ENCODE results near the gene EPS8L1. TPM values are rescaled to one million over a fixed set of nuclear protein-coding genes. Genes with fewer than 3 reads are reported as not detected.
A peak's percentile ranks its signal among the peaks of the same experiment; 100 is the strongest.

The EPS8L1 gene
- polyA plus RNA-seq, 1 of the 3 experiments (the other 2 are of a cell fraction) = 12.9 TPM

GRCh38 chr19:55109527-55110291, 34.0 kb downstream of the EPS8L1 start:
- Histone ChIP-seq H3K9me3 (no peaks in the 10 kb centered on the region), H3K27ac (ENCODE audit: low read depth in 2 of 2, low read length in 1 of 2) (no peak overlapping the region), H3K4me3 (ENCODE audit: low read depth in 2 of 2, low read length in 1 of 2) (no peak overlapping the region), H3K36me3 (replicated peaks in 1 of 2; ENCODE audit: control insufficient read depth in 1 of 2, insufficient read depth in 2 of 2, low read length in 1 of 2) (peaks cover 7 to 13% of the 10 kb centered on the region in 2 experiments), H4K20me1 (ENCODE audit: insufficient read depth) (peaks cover 47% of the 10 kb centered on the region), H3K27me3 (ENCODE audit: insufficient read depth) (no peaks in the 10 kb centered on the region), H2AFZ (ENCODE audit: low read depth) (no peak overlapping the region), H3K9me2 (no peaks in the 10 kb centered on the region), H3F3A (replicated peaks; ENCODE audit: insufficient read depth) (no peaks in the 10 kb centered on the region), H3K79me2 (ENCODE audit: insufficient read depth) (peaks cover 72% of the 10 kb centered on the region), H3K9ac (no peak overlapping the region), H3K4me2 (no peak overlapping the region), H3K4me1 (ENCODE audit: control insufficient read depth in 1 of 2, insufficient read depth in 2 of 2, low read depth in 1 of 2, low read length in 1 of 2) (peaks cover 0 to 10% of the 10 kb centered on the region in 2 experiments; a peak in 1 of 4 replicates)
- 94% methylated on average over 18 of the region's 20 CpGs for WGBS (ENCODE audit: low lambda C conversion rate)
- ChIA-PET CTCF (no interaction called here), POLR2A (no interaction called here)
- peak; percentile 39 for DNase-seq
- TF ChIP-seq RCOR1 (IDR thresholded peaks at IDR 0.05; ENCODE audit: low read length) (no peak), REST (IDR thresholded peaks at IDR 0.05; ENCODE audit: low read depth, low read length) (no peak), YY1 (IDR thresholded peaks at IDR 0.05; ENCODE audit: low read depth) (no peak)
- TF ChIP-seq, protein P1, sequence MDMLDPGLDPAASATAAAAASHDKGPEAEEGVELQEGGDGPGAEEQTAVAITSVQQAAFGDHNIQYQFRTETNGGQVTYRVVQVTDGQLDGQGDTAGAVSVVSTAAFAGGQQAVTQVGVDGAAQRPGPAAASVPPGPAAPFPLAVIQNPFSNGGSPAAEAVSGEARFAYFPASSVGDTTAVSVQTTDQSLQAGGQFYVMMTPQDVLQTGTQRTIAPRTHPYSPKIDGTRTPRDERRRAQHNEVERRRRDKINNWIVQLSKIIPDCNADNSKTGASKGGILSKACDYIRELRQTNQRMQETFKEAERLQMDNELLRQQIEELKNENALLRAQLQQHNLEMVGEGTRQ (IDR thresholded peaks at IDR 0.05; ENCODE audit: borderline replicate concordance, low read depth, low read length) = no peak

DNA sequence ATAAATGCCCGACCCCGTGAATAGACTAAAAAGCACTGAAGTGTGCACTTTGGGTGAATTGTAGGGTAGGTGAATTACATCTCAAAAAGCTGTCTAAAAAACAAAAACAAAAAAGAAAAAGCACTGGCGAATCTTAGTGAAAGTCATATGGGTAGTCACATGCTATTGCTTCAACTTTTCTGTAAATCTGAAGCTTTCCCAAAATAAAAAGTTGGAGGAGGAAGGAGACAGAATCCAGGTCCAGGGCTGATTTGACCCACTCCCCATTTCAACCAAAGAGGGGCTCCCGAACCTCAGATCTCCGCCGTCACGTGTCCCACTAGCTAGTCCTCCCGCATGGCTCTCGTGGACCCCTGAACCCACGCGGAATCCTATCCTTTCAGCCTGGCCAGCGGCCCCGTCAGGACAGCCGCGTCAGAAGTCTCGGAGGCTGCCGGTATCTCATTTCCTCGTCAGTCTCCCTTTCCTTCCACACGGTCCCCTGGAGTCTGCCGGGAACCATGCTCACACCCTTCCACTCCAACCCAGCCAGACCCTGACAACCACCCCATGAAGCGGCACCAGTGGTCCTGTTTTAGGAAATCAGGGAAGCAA, 35.7 kb downstream of the EPS8L1 start:
- peaks cover 59% of the 10 kb centered on the region for H4K20me1 ChIP-seq (ENCODE audit: insufficient read depth)
- H3F3A ChIP-seq (replicated peaks; ENCODE audit: insufficient read depth) = peaks cover 1% of the 10 kb centered on the region
- H3K27me3 ChIP-seq (ENCODE audit: insufficient read depth) = no peaks in the 10 kb centered on the region
- H3K27ac ChIP-seq (ENCODE audit: low read depth in 2 of 2, low read length in 1 of 2) = no peak overlapping the region
- H2AFZ ChIP-seq (ENCODE audit: low read depth) = no peak overlapping the region
- peaks cover 77% of the 10 kb centered on the region for H3K79me2 ChIP-seq (ENCODE audit: insufficient read depth)
- no peak overlapping the region for H3K4me2 ChIP-seq
- H3K4me1 ChIP-seq (ENCODE audit: control insufficient read depth in 1 of 2, insufficient read depth in 2 of 2, low read depth in 1 of 2, low read length in 1 of 2) = peaks cover 9 to 24% of the 10 kb centered on the region in 2 experiments; a peak in 3 of 4 replicates
- ChIA-PET CTCF (interaction anchor here (1.0 kb wide), 2 partner anchors 14 to 22 kb away, joined by 4 to 5 read pairs; no protein-coding TSS in a partner anchor), POLR2A (no interaction called here)
- no peak overlapping the region for H3K9ac ChIP-seq
- TF ChIP-seq MAX (IDR thresholded peaks at IDR 0.05; ENCODE audit: low read depth) = no peak
- TF ChIP-seq, protein P2, sequence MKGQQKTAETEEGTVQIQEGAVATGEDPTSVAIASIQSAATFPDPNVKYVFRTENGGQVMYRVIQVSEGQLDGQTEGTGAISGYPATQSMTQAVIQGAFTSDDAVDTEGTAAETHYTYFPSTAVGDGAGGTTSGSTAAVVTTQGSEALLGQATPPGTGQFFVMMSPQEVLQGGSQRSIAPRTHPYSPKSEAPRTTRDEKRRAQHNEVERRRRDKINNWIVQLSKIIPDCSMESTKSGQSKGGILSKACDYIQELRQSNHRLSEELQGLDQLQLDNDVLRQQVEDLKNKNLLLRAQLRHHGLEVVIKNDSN (IDR thresholded peaks at IDR 0.05; ENCODE audit: borderline replicate concordance, low read depth) = no peak
- no peak for TF ChIP-seq TAF1 (IDR thresholded peaks at IDR 0.05; ENCODE audit: borderline replicate concordance, low read depth, low read length)
- TF ChIP-seq FOSL2 (IDR thresholded peaks at IDR 0.05; ENCODE audit: borderline replicate concordance, low read depth) = no peak
- TF ChIP-seq GATA2 (CRISPR knock-in tag; IDR thresholded peaks at IDR 0.05) = no peak
- no peak for TF ChIP-seq MEF2A (IDR thresholded peaks at IDR 0.05; ENCODE audit: borderline replicate concordance, low read depth)
- no peak for TF ChIP-seq TEAD4 (IDR thresholded peaks at IDR 0.05; ENCODE audit: borderline replicate concordance, insufficient read depth)
- no peak for TF ChIP-seq REST (IDR thresholded peaks at IDR 0.05; ENCODE audit: low read depth, low read length)
- no peak for TF ChIP-seq EZH2phosphoT487 (IDR thresholded peaks at IDR 0.05; ENCODE audit: borderline replicate concordance, low read depth)
- TF ChIP-seq FOXJ3 (CRISPR knock-in tag; IDR thresholded peaks at IDR 0.05) = no peak
- H3K36me3 ChIP-seq (replicated peaks in 1 of 2; ENCODE audit: control insufficient read depth in 1 of 2, insufficient read depth in 2 of 2, low read length in 1 of 2) = peaks cover 3 to 13% of the 10 kb centered on the region in 2 experiments
- no peak overlapping the region for H3K4me3 ChIP-seq (ENCODE audit: low read depth in 2 of 2, low read length in 1 of 2)
- peak; percentile 9 for DNase-seq
- no peaks in the 10 kb centered on the region for H3K9me2 ChIP-seq
- no peaks in the 10 kb centered on the region for H3K9me3 ChIP-seq
- 94% methylated on average over 21 of the region's 21 CpGs for WGBS (ENCODE audit: low lambda C conversion rate)
